GM19238 (cell line): ENCODE data around the gene WDR53.
"Not testable (repeated sequence)": the region's sequence is repeated elsewhere in the genome, so short reads cannot be mapped to it uniquely, and the experiment has no call there.

ENCODE experiments used
- DNase-seq: peaks from one replicate; pipeline ENCODE4 v3.0.0; 2011; ENCODE audit warnings: low spot score; ENCODE audit not compliant: insufficient read length

Gene WDR53

DNA sequence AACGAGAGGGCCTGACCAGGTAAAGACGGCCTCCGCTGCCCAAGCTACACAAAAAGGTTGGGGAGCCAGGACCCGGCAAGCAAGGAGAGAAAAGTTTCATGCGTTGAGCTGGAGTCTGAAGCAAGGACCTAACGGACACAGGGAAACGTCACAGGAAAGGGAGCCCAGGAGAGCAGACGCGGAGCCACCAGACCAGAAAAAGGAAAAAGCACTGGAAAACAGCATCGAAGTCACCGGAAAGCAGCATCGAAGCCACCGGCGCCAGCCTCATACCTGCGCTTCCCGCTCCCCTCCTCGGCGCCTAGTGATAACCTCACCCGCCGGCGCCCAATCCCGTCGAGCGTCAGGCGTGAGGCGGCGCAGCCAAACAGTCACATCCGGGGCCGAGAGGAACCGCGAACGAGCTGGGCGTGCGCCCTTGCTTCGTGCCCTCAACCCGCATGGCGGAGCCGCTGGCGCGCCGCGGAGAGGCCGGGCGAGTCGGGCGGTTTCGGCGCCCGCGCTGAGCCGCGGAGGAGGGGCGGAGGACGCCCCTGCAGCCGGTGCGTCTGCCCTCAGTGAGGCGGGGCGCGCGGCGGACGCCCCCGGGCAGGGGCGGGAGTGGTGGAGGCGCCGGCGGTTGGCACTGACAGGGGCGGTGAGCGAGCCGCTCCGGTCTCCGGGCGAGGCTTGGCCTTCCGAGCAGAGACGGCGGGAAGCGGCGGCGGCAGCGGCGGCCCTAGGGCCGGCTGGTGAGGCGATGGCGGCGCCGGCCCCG is at the start of gene WDR53, which contains the start of gene FBXO45:
Gene WDR53, minus strand, starts transcription at position 309 of the 757 bp plus-strand sequence. CDS start 7,079 bp downstream, outside the sequence.
Gene FBXO45, plus strand, starts transcription at position 415 of the 757 bp plus-strand sequence. Its CDS starts 325 bp downstream, at position 740.
- peak; percentile 96 for DNase-seq

- no peak for DNase-seq
Measured at GRCh38 chr3:196617256-196617655, 48.9 kb upstream of the WDR53 start.

GRCh38 chr3:196615234-196615633 is 46.9 kb upstream of the WDR53 start:
- DNase-seq, result not testable (repeated sequence)

GRCh38 chr3:196611761-196612483 is 43.6 kb upstream of the WDR53 start:
- DNase-seq, result no peak

DNA sequence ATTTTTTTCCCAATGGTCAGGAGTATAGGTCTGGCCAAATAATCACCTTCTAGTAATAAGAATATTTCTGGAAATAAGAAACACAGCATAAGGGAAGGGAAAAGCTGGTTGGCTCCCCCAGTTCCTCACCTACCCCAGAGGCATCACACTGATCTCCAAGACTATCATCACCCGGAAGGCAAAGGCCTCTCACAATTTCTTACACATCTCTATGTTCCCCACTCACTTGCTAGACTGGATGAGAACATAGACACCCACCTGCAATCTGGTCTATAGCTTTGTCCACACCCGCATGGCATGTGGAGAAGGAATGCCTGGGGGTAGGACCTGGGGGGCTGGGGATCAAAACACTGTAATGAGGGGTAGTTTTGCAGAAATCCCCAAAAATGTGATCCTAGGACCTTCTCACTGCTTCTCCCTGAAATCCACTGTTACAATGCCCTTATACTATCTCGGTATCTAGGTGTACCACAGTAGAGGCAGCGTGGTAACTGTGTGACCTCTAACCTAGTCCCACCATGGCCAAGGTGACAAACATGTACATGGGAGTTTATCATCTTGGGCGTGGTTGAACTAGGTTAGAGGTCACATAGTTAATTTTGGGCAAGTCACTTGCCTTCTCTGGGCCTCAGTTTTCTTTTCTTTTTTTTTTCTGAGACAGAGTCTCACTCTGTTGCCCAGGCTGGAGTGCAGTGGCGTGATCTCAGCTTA is 41.6 kb upstream of the WDR53 start:
- no peak for DNase-seq

DNA sequence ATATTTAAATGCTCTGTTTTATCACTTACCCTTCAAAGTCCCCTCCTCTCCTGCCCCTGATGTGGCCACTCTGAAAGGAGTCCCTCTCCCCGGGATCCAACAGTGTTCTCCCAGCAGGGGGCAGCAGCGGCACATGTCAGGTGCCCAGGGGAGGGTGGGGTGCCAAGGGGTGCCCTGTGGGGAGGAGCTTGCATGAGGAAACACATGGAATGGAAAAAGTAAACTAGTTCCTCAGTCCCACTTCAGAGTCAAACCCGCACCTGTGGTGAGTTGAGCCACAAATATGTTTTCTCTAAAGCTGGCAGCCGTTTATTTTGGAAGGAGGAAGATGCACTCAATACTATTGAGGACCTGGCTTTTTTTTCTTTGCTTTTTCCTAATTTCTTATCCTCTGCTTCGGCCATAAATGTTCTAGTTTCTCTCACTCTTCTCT is 41.0 kb upstream of the WDR53 start:
- DNase-seq, result peak; percentile 79

DNA sequence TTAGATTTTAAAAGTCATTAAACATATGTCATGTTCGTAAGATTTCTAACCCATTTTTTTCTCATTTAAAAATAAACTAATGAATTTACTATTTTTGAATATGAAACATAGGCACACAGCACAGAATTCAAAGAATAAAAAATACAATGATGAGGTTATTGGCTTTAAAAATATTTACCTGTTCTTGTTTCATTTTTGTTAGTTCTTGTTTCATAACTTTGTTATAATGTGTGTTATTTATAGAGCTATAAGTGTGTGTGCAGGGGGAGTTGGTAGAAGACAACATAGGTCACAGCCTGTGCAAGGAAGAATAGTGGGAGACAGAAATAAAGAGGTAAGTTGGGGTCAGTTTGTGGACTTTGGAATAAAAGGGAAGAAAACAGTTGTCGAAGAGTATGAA is 40.3 kb upstream of the WDR53 start:
- no peak for DNase-seq

GRCh38 chr3:196604548-196604947 is 36.2 kb upstream of the WDR53 start:
- no peak for DNase-seq

DNA sequence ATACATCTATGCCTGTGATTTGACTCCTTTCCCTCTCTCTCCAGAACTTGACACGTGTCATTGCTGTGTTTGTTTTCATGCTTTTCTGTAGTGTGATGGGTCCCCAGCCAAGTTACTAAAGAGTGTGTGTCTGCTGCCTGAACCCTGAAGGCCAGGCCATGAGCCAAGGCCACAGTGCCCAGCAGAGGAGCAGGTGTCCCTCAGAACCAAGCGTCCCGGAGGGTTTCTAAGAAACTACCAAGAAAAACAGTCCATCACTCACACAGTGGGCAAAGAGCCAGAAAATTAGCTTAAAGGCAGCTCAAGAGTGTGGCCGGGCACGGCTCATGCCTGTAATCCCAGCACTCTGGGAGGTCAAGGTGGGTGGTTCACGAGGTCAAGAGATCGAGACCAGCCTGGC is 35.3 kb upstream of the WDR53 start:
- DNase-seq, result no peak

DNA sequence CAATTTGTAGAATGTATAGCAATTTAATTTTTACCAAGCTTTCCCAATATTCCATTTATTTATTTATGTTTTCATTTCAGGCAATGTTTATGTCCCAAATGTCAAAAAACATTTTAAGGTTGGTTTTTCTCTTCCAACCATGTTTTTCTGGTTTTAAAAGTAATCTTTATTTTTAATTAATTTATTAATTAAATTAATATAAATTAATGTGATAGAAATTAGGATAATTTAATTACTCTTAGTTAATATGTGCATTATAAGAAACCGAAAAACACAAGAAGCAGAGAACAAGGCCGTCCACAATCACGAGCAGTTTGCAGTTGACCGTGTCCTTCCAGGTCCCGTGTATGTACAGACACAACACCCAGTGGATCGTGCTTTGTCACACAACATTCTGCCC is 34.3 kb upstream of the WDR53 start:
- no peak for DNase-seq

DNA sequence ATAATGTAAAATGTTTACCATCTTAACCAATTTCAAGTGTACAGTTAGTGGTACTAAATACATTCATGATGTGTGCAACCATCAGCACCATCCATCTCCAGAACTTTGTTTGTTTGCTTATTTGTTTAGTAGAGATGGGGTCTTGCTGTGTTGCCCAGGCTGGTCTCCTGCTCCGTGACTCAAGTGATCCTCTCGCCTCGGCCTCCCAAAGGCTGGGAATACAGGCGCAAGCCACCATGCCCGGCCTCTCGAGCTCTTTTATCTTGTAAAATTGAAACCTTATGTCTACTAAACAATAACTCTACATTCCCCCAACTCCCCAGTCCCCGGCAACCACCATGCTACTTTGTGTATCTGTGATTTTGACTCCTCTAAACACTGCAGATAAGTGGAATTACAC is 32.0 kb upstream of the WDR53 start:
- no peak for DNase-seq

DNA sequence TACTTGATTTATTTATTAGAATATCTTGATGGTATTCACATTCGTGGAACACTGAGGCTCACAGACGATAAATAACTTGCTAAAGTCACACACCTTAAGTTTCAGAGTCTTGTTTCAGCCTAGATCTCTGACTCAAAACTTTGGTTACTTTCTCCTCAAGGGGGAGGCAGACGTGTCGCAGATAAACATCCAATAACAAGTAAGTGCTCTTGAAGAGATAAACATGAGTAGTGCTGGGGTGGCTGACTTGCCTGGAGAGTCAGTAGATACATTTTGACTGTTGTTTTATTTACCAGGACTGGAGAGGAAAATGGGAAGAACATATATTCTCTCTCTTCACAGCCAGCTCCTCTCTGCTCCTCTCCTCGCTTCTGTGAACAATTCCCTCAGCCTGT is 31.4 kb upstream of the WDR53 start:
- DNase-seq, result no peak

- DNase-seq, result not testable (repeated sequence)
Measured at GRCh38 chr3:196597971-196598733, 29.8 kb upstream of the WDR53 start.

DNA sequence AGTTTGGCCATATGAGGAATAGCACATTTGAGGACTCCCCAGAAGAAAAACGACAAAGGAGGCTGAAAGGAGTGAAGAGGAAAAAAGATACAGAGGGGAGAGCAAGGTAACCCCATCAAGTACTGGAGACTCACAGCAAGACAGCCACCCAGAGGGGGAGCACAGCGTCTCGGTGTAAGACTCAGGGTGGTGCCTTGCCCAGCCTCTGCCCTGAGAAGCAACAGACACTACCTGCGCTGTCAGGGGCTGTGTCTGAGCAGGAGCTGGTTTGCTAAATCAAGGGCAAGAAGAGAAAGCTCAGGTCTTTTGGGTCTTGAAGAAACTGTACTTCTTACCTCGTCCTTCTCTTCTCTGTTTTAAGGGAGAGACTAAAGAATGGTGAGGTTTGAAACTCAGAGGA is 28.0 kb upstream of the WDR53 start:
- no peak for DNase-seq

- DNase-seq, result no peak
Measured at GRCh38 chr3:196590279-196590678, 21.9 kb upstream of the WDR53 start.

DNA sequence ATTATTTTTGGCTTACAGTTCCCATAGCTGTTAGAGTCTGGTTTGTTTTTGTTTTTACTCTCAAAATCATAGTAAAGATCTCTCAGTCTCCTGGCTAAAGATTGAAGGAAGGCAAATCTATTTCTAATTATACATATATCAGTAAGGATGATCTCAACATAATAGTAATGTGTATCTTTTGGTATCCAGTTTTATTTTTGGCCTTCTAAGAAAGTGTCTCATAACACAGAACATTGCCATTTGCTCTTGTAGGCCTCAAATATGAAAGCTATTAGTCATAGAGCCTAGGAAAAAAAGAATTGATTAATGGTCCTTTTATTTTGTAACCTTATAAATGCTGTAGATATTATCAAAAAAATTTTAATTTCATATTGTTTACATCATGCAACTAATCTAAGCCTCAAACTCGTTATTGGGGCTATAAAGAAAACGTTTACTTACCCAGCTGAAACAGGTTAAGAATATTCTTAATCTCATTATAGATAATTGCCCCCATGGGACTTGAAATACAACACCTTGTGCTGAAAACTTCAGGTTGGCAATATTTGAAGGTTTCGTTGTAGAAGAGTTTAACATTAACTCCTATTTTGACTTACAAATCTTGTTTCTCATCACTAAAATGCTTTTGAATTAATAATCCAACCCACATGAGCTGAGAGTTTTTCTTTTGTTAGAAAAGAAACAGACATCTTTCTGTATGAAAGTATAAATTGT is 16.8 kb upstream of the WDR53 start:
- DNase-seq, result no peak

DNA sequence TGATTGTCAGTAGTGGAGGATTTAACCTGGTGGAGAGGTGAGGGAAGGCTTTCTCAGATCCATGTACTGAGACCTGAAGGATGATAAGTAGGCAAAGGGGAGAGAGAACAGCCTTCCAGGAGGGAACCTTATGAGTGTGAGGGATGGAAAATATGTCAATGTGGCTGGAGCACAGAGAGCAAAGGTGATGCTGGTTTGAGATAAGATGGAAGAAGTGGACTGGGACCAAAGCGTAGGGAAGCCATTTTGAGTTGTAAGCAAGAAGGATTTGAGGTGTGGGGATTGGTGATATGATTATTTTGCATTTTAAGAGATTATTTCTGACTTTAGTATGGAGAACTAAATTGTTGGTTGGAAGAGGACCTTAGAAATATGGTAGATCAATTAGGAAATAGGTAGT is 4.0 kb upstream of the WDR53 start:
- DNase-seq, result no peak

DNA sequence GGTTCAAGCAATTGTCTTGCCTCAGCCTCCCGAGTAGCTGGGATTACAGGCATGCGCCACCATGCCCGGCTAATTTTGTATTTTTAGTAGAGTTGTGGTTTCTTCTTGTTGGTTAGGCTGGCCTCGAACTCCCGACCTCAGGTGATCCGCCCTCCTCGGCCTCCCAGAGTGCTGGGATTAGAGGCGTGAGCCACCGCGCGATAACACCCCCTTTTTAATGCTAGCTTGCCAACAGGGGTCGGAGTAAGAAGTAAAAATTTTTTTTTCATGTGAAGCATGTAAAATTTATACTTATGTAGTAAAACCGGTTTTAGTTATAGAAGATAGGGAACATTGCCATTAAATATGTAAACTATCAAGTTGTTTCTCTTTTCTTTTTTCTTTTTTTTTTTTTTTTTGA is 2.0 kb upstream of the WDR53 start:
- not testable (repeated sequence) for DNase-seq

GRCh38 chr3:196569003-196569516 is 706 bp upstream of the WDR53 start:
- DNase-seq, result peak; percentile 49

GRCh38 chr3:196563721-196564225 is 4.6 kb downstream of the WDR53 start:
- no peak for DNase-seq
